ENCODE results near the gene GPR183.

GPR183 gene

GRCh38 chr13:99339736-99340397 is 32.7 kb upstream of the GPR183 start:
- DNase-seq (ENCODE audit: extremely low spot score, insufficient read length, low read depth) (no peak), FAIRE-seq (no peak)

GRCh38 chr13:99339230-99339721 is 32.1 kb upstream of the GPR183 start:
- DNase-seq (ENCODE audit: extremely low spot score, insufficient read length, low read depth) (no peak), FAIRE-seq (no peak)

GRCh38 chr13:99335603-99336002 is 28.4 kb upstream of the GPR183 start:
- FAIRE-seq, result peak; percentile 91
- no peak for DNase-seq (ENCODE audit: extremely low spot score, insufficient read length, low read depth)

GRCh38 chr13:99335087-99335486 is 27.9 kb upstream of the GPR183 start:
- DNase-seq (ENCODE audit: extremely low spot score, insufficient read length, low read depth), result no peak
- FAIRE-seq, result peak; percentile 54

- DNase-seq (ENCODE audit: extremely low spot score, insufficient read length, low read depth) (no peak), FAIRE-seq (no peak)
Observed at GRCh38 chr13:99334221-99334620, 27.0 kb upstream of the GPR183 start.

- no peak for FAIRE-seq
- DNase-seq (ENCODE audit: extremely low spot score, insufficient read length, low read depth), result no peak
Observed at GRCh38 chr13:99332456-99332855, 25.3 kb upstream of the GPR183 start.

- no peak for DNase-seq (ENCODE audit: extremely low spot score, insufficient read length, low read depth)
- FAIRE-seq, result peak; percentile 85
Observed at GRCh38 chr13:99331881-99332293, 24.7 kb upstream of the GPR183 start.

- no peak for DNase-seq (ENCODE audit: extremely low spot score, insufficient read length, low read depth)
- no peak for FAIRE-seq
Observed at GRCh38 chr13:99330942-99331341, 23.7 kb upstream of the GPR183 start.

- no peak for DNase-seq (ENCODE audit: extremely low spot score, insufficient read length, low read depth)
- no peak for FAIRE-seq
Observed at GRCh38 chr13:99329477-99329876, 22.3 kb upstream of the GPR183 start.

- FAIRE-seq (no peak), DNase-seq (ENCODE audit: extremely low spot score, insufficient read length, low read depth) (no peak)
Observed at GRCh38 chr13:99327761-99328160, 20.6 kb upstream of the GPR183 start.

GRCh38 chr13:99327126-99327525 is 19.9 kb upstream of the GPR183 start:
- no peak for DNase-seq (ENCODE audit: extremely low spot score, insufficient read length, low read depth)
- FAIRE-seq, result no peak

GRCh38 chr13:99326012-99326411 is 18.8 kb upstream of the GPR183 start:
- FAIRE-seq, result peak; percentile 75

GRCh38 chr13:99323488-99323887 is 16.3 kb upstream of the GPR183 start:
- peak; percentile 66 for FAIRE-seq
- no peak for DNase-seq (ENCODE audit: extremely low spot score, insufficient read length, low read depth)

More at GRCh38 chr13:99326012-99326411, 18.8 kb upstream of the GPR183 start:
- no peak for DNase-seq (ENCODE audit: extremely low spot score, insufficient read length, low read depth)

- DNase-seq (ENCODE audit: extremely low spot score, insufficient read length, low read depth) (no peak), FAIRE-seq (peak; percentile 88)
Observed at GRCh38 chr13:99322297-99323103, 15.3 kb upstream of the GPR183 start.

GRCh38 chr13:99321709-99322108 is 14.5 kb upstream of the GPR183 start:
- FAIRE-seq (peak; percentile 9), DNase-seq (ENCODE audit: extremely low spot score, insufficient read length, low read depth) (no peak)

GRCh38 chr13:99320693-99321481 is 13.7 kb upstream of the GPR183 start:
- FAIRE-seq, result no peak
- no peak for DNase-seq (ENCODE audit: extremely low spot score, insufficient read length, low read depth)

GRCh38 chr13:99316657-99317256 is 9.6 kb upstream of the GPR183 start:
- no peak for DNase-seq (ENCODE audit: extremely low spot score, insufficient read length, low read depth)
- no peak for FAIRE-seq

- FAIRE-seq (no peak), DNase-seq (ENCODE audit: extremely low spot score, insufficient read length, low read depth) (no peak)
Observed at GRCh38 chr13:99316224-99316623, 9.0 kb upstream of the GPR183 start.

- no peak for DNase-seq (ENCODE audit: extremely low spot score, insufficient read length, low read depth)
Observed at GRCh38 chr13:99315186-99315585, 8.0 kb upstream of the GPR183 start.

GRCh38 chr13:99314640-99315176 is 7.5 kb upstream of the GPR183 start:
- FAIRE-seq, result peak; percentile 24
- no peak for DNase-seq (ENCODE audit: extremely low spot score, insufficient read length, low read depth)

More at GRCh38 chr13:99315186-99315585, 8.0 kb upstream of the GPR183 start:
- FAIRE-seq, result no peak
